NT2/D1 (cell line): ENCODE data around the gene MTRR.

ENCODE experiments used
- SUZ12 ChIP-seq: IDR thresholded peaks from 2 replicates; pipeline ENCODE4 v1.6.1; 2011; ENCODE audit not compliant: insufficient read length, insufficient read depth; ENCODE audit errors: extremely low read depth
- YY1 ChIP-seq: IDR thresholded peaks from 2 replicates; pipeline ENCODE4 v1.6.1; 2011; ENCODE audit not compliant: insufficient read length, insufficient read depth
- ZNF274 ChIP-seq: IDR thresholded peaks from 2 replicates; pipeline ENCODE4 v1.6.1; 2011; ENCODE audit warnings: mild to moderate bottlenecking, low read depth, low read length

DNA sequence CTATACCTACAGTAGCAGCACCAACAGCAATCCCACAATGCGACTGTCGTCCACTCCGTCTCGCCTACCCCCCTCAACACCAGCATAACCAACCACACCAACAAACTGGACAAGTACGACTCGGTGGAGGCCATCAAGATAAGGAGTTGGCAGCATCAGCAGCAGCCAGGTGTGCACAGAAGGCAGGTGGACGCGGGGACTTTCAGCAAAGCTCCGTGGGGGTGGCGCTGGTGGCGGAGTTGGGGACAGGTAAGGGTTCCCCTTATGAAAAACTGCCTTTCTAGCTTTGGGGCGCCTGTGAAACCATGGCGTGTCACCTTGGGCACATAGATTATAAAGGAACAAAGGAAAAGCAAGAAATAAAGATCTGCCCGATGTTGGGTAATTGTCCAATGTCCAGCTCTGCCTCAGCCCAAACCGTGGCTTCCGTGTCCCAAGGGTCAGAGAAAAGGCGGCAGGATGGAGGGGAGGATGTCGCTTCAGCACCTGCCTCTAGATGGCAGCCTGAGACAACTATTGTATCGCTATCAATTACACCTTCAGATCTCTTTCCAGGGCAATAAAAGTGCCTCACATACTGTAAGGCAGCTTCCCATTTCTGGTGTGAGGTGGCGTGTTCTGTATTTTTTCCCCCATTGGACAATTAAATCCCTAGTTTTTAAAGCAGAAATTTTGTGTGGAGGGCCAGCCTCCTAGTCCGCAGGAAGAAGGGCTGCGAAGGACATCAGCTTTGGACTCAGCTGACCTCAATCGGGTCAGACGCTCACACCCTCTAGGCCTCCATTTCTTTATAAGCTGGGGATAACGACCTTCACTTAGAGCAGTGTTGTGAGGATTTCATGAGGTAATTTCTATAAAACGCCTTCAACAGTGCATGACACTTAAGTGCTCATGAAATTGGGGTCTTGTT lies 58.8 kb downstream of the MTRR start:
- TF ChIP-seq SUZ12 (no peak), YY1 (no peak), ZNF274 (no peak)
